GM12801 (cell line): Measurements from ENCODE around the gene CNTN5.

Source experiments
- TF ChIP-seq, protein P1 (sequence below): IDR thresholded peaks from one replicate; pipeline ENCODE4 v1.5.1; 2011; ENCODE audit warnings: control low read depth; ENCODE audit not compliant: insufficient read length; ENCODE audit errors: extremely low read depth

The CNTN5 gene

GRCh38 chr11:99601179-99601578 is 580.4 kb downstream of the CNTN5 start:
- TF ChIP-seq, protein P1, sequence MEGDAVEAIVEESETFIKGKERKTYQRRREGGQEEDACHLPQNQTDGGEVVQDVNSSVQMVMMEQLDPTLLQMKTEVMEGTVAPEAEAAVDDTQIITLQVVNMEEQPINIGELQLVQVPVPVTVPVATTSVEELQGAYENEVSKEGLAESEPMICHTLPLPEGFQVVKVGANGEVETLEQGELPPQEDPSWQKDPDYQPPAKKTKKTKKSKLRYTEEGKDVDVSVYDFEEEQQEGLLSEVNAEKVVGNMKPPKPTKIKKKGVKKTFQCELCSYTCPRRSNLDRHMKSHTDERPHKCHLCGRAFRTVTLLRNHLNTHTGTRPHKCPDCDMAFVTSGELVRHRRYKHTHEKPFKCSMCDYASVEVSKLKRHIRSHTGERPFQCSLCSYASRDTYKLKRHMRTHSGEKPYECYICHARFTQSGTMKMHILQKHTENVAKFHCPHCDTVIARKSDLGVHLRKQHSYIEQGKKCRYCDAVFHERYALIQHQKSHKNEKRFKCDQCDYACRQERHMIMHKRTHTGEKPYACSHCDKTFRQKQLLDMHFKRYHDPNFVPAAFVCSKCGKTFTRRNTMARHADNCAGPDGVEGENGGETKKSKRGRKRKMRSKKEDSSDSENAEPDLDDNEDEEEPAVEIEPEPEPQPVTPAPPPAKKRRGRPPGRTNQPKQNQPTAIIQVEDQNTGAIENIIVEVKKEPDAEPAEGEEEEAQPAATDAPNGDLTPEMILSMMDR = no peak

DNA sequence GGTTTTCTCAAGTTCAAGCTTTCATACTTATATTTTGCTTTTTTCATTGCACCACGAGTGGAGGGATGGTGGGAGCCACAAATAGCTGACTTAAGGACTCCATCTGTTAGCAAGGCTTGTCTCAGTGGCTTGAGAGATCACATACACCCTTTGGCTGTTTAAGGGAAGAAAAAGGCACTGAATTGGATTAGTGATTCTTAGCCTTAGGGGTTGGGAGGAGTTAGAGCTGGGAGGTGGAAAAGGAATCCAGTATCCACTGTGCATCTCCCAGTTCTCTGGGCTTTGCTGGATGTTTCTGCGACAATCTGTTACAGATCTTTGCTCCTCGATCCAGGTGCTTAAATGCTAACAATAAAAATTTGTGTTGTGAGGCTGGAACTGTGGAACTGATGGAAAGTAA is 593.6 kb downstream of the CNTN5 start:
- TF ChIP-seq, protein P1 = no peak

DNA sequence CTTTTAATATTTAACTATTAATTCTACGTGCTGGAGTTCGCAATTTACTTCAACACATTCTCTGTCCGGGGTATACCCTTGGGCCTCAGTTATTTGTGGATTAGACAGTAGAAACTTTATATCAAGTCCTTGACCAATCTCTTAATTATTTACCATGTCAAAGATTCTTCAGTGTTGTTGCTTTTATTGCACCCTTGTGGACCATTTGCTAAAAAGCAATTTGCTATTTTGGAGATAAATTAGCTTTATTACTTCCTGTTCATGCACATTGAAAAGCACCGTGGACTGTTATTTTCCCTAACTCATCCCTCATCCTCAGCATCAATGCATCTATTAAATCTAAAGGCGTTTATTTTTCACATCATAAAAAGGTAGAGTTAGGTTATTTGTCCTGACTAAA is 609.9 kb downstream of the CNTN5 start:
- TF ChIP-seq, protein P1 = no peak

DNA sequence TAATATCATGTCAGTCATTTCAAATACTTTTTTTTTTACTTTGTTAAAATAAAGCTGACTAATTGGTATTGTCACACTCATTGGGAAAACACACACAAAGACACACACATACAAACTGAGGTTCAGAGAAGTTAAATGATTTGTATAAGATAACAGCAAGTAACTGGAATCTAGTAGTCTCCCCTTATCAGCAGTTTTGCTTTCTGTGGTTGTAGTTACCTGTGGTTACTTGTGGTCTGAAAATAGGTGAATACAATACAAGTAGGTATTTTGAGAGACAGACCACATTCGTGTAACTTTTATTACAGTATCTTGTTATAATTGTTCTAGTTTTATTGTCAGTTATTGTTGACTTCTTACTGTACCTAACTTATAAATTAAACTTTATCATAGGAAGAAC is 610.9 kb downstream of the CNTN5 start:
- TF ChIP-seq, protein P1 = no peak

DNA sequence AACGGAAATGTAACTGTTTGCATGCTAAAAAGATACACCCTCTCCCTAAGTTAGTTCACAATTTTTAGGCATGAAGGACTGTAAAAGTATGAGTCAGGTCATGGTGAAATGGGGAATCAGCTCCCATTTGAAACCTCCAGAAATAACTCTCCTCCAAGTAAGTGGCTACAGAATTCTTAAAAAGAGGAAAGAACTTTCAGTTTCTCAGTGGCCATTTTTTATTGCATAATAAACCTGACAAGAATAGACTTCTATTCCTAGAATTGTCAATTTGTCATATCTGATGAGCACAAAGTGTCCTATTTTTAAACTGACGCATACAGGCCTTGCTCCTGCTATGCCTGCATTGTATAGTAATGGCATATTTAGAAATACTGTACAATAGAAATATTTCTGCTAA is 612.2 kb downstream of the CNTN5 start:
- TF ChIP-seq, protein P1 = no peak

GRCh38 chr11:99634581-99634980 is 613.8 kb downstream of the CNTN5 start:
- TF ChIP-seq, protein P1 = no peak

DNA sequence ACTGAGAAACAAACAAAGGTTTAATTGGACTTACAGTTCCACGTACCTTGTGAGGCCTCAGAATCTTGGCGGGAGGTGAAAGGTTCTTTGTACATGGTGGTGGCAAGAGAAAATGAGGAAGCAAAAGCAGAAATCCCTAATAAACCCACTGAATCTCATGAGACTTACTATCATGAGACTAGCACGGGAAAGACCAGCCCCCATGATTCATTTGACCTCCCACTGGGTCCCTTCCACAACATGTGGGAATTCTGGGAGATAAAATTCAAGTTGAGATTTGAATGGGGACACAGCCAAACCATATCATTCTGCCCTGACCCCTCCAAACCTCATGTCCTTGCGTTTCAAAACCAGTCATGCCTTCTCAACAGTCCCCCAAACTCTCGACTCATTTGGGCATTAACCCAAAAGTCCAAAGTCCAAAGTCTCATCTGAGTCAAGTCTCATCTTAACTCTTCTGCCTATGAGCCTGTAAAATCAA is 617.4 kb downstream of the CNTN5 start:
- TF ChIP-seq, protein P1 = no peak

GRCh38 chr11:99640671-99641070 is 619.9 kb downstream of the CNTN5 start:
- TF ChIP-seq, protein P1 = no peak
